Astrocyte (in vitro differentiated cells and primary cell): ENCODE measurements around the gene MRPL48.

Experiments used
- CTCF ChIP-seq: IDR thresholded peaks from 2 replicates; pipeline ENCODE4 v1.5.1; 2011; ENCODE audit warnings: low read depth, mild to moderate bottlenecking, inconsistent platforms, low read length, moderate library complexity; ENCODE audit not compliant: insufficient read depth
- EZH2 ChIP-seq: IDR thresholded peaks from 2 replicates; pipeline ENCODE4 v1.6.1; 2012; ENCODE audit warnings: mild to moderate bottlenecking, low read length, inconsistent platforms; ENCODE audit not compliant: insufficient read depth

GRCh38 chr11:73792584-73792983, 4.9 kb downstream of the MRPL48 start:
- TF ChIP-seq CTCF, result no peak
- no peak for TF ChIP-seq EZH2
